ENCODE results near the gene ERC2.

The ERC2 gene

DNA sequence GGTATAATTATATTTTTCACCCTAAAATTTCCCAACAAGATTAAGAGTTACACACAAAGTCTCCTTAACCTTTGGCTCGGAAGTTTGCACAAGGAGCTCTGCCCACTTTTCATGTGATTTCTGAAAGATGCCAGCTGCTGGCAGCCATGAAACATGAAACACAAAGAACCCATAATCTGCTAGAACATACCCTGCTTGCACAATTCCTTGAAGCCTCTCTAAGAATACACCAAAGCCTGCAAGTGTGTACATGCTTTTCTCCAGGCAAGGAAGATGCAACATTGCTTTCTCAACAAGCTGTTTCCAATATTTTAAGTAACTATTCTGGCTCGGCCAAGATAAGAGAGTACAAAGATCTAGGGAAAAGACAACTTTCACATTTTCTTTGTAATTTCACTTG, 799.1 kb downstream of the ERC2 start:
- TF ChIP-seq ESRRG (CRISPR knock-in tag; IDR thresholded peaks at IDR 0.05) (no peak), ISL1 (CRISPR knock-in tag; IDR thresholded peaks at IDR 0.05) (no peak), ARNTL (CRISPR knock-in tag; IDR thresholded peaks at IDR 0.05; ENCODE audit: borderline replicate concordance, low read depth) (no peak), SNAI2 (CRISPR knock-in tag; IDR thresholded peaks at IDR 0.05) (no peak), ZFP3 (CRISPR knock-in tag; IDR thresholded peaks at IDR 0.05) (no peak), RARB (CRISPR knock-in tag; IDR thresholded peaks at IDR 0.05) (no peak)
- TF ChIP-seq, protein P1, sequence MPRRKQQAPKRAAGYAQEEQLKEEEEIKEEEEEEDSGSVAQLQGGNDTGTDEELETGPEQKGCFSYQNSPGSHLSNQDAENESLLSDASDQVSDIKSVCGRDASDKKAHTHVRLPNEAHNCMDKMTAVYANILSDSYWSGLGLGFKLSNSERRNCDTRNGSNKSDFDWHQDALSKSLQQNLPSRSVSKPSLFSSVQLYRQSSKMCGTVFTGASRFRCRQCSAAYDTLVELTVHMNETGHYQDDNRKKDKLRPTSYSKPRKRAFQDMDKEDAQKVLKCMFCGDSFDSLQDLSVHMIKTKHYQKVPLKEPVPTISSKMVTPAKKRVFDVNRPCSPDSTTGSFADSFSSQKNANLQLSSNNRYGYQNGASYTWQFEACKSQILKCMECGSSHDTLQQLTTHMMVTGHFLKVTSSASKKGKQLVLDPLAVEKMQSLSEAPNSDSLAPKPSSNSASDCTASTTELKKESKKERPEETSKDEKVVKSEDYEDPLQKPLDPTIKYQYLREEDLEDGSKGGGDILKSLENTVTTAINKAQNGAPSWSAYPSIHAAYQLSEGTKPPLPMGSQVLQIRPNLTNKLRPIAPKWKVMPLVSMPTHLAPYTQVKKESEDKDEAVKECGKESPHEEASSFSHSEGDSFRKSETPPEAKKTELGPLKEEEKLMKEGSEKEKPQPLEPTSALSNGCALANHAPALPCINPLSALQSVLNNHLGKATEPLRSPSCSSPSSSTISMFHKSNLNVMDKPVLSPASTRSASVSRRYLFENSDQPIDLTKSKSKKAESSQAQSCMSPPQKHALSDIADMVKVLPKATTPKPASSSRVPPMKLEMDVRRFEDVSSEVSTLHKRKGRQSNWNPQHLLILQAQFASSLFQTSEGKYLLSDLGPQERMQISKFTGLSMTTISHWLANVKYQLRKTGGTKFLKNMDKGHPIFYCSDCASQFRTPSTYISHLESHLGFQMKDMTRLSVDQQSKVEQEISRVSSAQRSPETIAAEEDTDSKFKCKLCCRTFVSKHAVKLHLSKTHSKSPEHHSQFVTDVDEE (CRISPR knock-in tag; IDR thresholded peaks at IDR 0.05), result no peak
- ATAC-seq, result no peak

DNA sequence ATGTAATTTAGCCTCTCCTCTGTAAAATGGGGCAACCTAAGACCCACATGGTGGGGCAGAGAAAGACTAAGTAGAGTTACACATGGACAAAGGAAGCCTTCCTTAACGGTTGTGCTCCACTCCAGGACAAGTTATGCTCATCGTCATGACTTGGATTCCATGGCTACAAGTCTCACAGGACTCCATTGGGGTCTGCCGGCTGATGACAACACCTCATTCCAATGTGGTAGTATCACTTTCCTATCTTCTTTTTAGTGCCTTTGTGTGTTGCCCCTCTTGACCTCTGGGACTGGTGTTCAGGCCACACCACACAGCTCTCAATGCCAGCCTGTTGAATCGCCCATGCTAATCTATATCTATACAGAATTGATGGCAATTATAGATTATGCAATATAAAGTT, 799.9 kb downstream of the ERC2 start:
- TF ChIP-seq TCF4 (CRISPR knock-in tag; IDR thresholded peaks at IDR 0.05; ENCODE audit: borderline replicate concordance) (no peak), ZNF8 (CRISPR knock-in tag; IDR thresholded peaks at IDR 0.05) (no peak), BACH2 (CRISPR knock-in tag; IDR thresholded peaks at IDR 0.05; ENCODE audit: borderline replicate concordance) (no peak), GLIS3 (CRISPR knock-in tag; IDR thresholded peaks at IDR 0.05) (no peak), ZFP3 (CRISPR knock-in tag; IDR thresholded peaks at IDR 0.05) (no peak), ZFP30 (CRISPR knock-in tag; IDR thresholded peaks at IDR 0.05) (no peak), OSR1 (CRISPR knock-in tag; IDR thresholded peaks at IDR 0.05) (no peak), SNAI2 (CRISPR knock-in tag; IDR thresholded peaks at IDR 0.05) (no peak), ZC3H10 (CRISPR knock-in tag; IDR thresholded peaks at IDR 0.05) (no peak), TOX (CRISPR knock-in tag; IDR thresholded peaks at IDR 0.05; ENCODE audit: borderline replicate concordance) (no peak), ARNTL (CRISPR knock-in tag; IDR thresholded peaks at IDR 0.05; ENCODE audit: borderline replicate concordance, low read depth) (no peak), CSDC2 (CRISPR knock-in tag; IDR thresholded peaks at IDR 0.05) (no peak), ZNF70 (CRISPR knock-in tag; IDR thresholded peaks at IDR 0.05) (no peak)
- TF ChIP-seq, protein P2, sequence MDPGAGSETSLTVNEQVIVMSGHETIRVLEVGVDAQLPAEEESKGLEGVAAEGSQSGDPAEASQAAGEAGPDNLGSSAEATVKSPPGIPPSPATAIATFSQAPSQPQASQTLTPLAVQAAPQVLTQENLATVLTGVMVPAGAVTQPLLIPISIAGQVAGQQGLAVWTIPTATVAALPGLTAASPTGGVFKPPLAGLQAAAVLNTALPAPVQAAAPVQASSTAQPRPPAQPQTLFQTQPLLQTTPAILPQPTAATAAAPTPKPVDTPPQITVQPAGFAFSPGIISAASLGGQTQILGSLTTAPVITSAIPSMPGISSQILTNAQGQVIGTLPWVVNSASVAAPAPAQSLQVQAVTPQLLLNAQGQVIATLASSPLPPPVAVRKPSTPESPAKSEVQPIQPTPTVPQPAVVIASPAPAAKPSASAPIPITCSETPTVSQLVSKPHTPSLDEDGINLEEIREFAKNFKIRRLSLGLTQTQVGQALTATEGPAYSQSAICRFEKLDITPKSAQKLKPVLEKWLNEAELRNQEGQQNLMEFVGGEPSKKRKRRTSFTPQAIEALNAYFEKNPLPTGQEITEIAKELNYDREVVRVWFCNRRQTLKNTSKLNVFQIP (CRISPR knock-in tag; IDR thresholded peaks at IDR 0.05; ENCODE audit: borderline replicate concordance, low read depth), result no peak
- TF ChIP-seq, protein P3, sequence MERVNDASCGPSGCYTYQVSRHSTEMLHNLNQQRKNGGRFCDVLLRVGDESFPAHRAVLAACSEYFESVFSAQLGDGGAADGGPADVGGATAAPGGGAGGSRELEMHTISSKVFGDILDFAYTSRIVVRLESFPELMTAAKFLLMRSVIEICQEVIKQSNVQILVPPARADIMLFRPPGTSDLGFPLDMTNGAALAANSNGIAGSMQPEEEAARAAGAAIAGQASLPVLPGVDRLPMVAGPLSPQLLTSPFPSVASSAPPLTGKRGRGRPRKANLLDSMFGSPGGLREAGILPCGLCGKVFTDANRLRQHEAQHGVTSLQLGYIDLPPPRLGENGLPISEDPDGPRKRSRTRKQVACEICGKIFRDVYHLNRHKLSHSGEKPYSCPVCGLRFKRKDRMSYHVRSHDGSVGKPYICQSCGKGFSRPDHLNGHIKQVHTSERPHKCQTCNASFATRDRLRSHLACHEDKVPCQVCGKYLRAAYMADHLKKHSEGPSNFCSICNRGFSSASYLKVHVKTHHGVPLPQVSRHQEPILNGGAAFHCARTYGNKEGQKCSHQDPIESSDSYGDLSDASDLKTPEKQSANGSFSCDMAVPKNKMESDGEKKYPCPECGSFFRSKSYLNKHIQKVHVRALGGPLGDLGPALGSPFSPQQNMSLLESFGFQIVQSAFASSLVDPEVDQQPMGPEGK (CRISPR knock-in tag; IDR thresholded peaks at IDR 0.05; ENCODE audit: borderline replicate concordance), result no peak
- no peak for ATAC-seq

DNA sequence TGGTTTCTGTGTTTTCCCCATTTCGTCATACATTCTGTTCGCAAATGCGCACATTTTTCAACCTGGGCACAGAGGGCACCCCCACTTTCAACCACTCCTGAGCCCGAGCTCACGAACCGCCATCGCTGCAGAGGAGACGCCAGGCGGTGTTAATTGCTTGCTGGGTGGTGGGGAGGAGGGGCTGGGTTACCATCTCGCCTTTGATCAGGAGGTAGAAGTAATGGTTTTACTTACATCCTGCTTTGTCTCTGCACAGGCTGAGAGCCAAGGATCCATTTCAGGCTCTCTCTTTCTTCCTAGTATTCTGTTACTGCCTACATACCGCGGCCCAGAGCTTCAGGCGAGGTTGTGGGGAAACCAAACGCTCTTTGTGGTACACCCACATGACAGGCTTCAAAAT, 803.9 kb downstream of the ERC2 start:
- no peak for TF ChIP-seq ZC3H10 (CRISPR knock-in tag; IDR thresholded peaks at IDR 0.05)
- TF ChIP-seq PPARA (CRISPR knock-in tag; IDR thresholded peaks at IDR 0.05; ENCODE audit: borderline replicate concordance), result no peak
- TF ChIP-seq ISL1 (CRISPR knock-in tag; IDR thresholded peaks at IDR 0.05), result no peak
- TF ChIP-seq SNAI2 (CRISPR knock-in tag; IDR thresholded peaks at IDR 0.05), result no peak
- TF ChIP-seq, protein P4, sequence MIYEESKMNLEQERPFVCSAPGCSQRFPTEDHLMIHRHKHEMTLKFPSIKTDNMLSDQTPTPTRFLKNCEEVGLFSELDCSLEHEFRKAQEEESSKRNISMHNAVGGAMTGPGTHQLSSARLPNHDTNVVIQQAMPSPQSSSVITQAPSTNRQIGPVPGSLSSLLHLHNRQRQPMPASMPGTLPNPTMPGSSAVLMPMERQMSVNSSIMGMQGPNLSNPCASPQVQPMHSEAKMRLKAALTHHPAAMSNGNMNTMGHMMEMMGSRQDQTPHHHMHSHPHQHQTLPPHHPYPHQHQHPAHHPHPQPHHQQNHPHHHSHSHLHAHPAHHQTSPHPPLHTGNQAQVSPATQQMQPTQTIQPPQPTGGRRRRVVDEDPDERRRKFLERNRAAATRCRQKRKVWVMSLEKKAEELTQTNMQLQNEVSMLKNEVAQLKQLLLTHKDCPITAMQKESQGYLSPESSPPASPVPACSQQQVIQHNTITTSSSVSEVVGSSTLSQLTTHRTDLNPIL (CRISPR knock-in tag; IDR thresholded peaks at IDR 0.05; ENCODE audit: low read depth), result no peak
- no peak for TF ChIP-seq ZFP30 (CRISPR knock-in tag; IDR thresholded peaks at IDR 0.05)
- no peak for TF ChIP-seq TOX (CRISPR knock-in tag; IDR thresholded peaks at IDR 0.05; ENCODE audit: borderline replicate concordance)
- no peak for TF ChIP-seq OSR1 (CRISPR knock-in tag; IDR thresholded peaks at IDR 0.05)
- no peak for TF ChIP-seq ZNF70 (CRISPR knock-in tag; IDR thresholded peaks at IDR 0.05)
- TF ChIP-seq CSDC2 (CRISPR knock-in tag; IDR thresholded peaks at IDR 0.05), result no peak
- TF ChIP-seq, protein P3 (CRISPR knock-in tag; IDR thresholded peaks at IDR 0.05; ENCODE audit: borderline replicate concordance), result no peak
- no peak for TF ChIP-seq ARNTL (CRISPR knock-in tag; IDR thresholded peaks at IDR 0.05; ENCODE audit: borderline replicate concordance, low read depth)
- ATAC-seq, result no peak

Measured in SK-N-SH treated with all-trans-retinoic acid at 6 μM for 48 hours (cell line).